Endothelial cell of umbilical vein (primary cell): Measurements from ENCODE around the gene KCNB1. TPM values are rescaled to one million over a fixed set of nuclear protein-coding genes. Genes with fewer than 3 reads are reported as not detected.

Experiments
- BruUV-seq: library from RNA; stranded (reverse); fragments of 400-500 nt; replicated peaks from 2 replicates; lab custom pipeline; 2021; lab: Mats Ljungman, UMichigan
- CTCF ChIA-PET: fragments of 300-600, 350-600 bp; sonication (Branson Sonifier 250); formaldehyde crosslinking; loops from one replicate; lab custom pipeline; 2021; ENCODE audit warnings: antibody characterized with exemption, inconsistent platforms; lab: Charles Lee
- POLR2A ChIA-PET: fragments of 300-600, 350-600 bp; sonication (Branson Sonifier 250); formaldehyde crosslinking; loops from one replicate; lab custom pipeline; 2021; ENCODE audit warnings: antibody characterized with exemption, inconsistent platforms; lab: Charles Lee
- DNase-seq: peaks from one replicate; pipeline ENCODE4 v3.0.0-alpha.2; 2011; ENCODE audit warnings: low read depth, low spot score
- FAIRE-seq: peaks from 2 replicates; lab custom pipeline; 2011; peaks lifted over from hg19 to GRCh38; lab: Jason Lieb, UNC
- H2AFZ ChIP-seq: 2 replicates; pipeline ENCODE4 v1.6.0; 2012; ENCODE audit warnings: low read depth, low read length, control low read depth, inconsistent platforms
- H3K27ac ChIP-seq: 2 replicates; pipeline ENCODE4 v1.5.1; 2011; ENCODE audit warnings: low read depth, mild to moderate bottlenecking, control low read depth, low read length, moderate library complexity; ENCODE audit not compliant: insufficient read depth
- H3K27me3 ChIP-seq, 2 experiments: 2 replicates each; pipeline versions ENCODE4 v1.6.0 to v1.6.1; 2011; ENCODE audit warnings: low read length in 2 of 2, mixed read lengths in 1 of 2; ENCODE audit not compliant: control insufficient read depth in 2 of 2, insufficient read depth in 2 of 2
- H3K36me3 ChIP-seq, 2 experiments: 2 replicates in 1 of 2; 3 replicates in 1 of 2; pipeline ENCODE4 v1.5.1; 2011; ENCODE audit warnings: low read length in 2 of 2, mild to moderate bottlenecking in 1 of 2, moderate library complexity in 1 of 2; ENCODE audit not compliant: control insufficient read depth in 2 of 2, insufficient read depth in 2 of 2; ENCODE audit errors: extremely low read depth in 1 of 2
- H3K4me1 ChIP-seq: 3 replicates; pipeline ENCODE4 v1.5.1; 2011; ENCODE audit warnings: mild to moderate bottlenecking, low read length; ENCODE audit not compliant: control insufficient read depth, insufficient read depth; ENCODE audit errors: extremely low read depth
- H3K4me2 ChIP-seq: 2 replicates; pipeline ENCODE4 v1.6.1; 2011; ENCODE audit warnings: low read length, control low read depth, mixed read lengths; ENCODE audit not compliant: insufficient read depth
- H3K4me3 ChIP-seq, 3 experiments: fragments of 200-600 bp in 1 of 3; sonication (generic), shearing (Covaris generic) in 1 of 3; replicated peaks in 1 of 3; 2 replicates each; pipeline ENCODE4 v1.5.1; 2011 to 2016; ENCODE audit warnings: control low read depth in 3 of 3, low read length in 3 of 3, mild to moderate bottlenecking in 2 of 3, inconsistent platforms in 1 of 3, low read depth in 1 of 3, moderate library complexity in 1 of 3; ENCODE audit not compliant: insufficient read depth in 1 of 3
- H3K79me2 ChIP-seq: 2 replicates; pipeline ENCODE4 v1.6.0; 2012; ENCODE audit warnings: low read length, inconsistent platforms; ENCODE audit not compliant: control insufficient read depth, insufficient read depth
- H3K9ac ChIP-seq: replicated peaks from 2 replicates; pipeline ENCODE3; 2011; ENCODE audit warnings: low read length, control low read depth; ENCODE audit not compliant: insufficient read depth; ENCODE audit errors: extremely low read depth
- H3K9me1 ChIP-seq: replicated peaks from 3 replicates; pipeline ENCODE4 v1.6.0; 2011; ENCODE audit warnings: mild to moderate bottlenecking, low read length; ENCODE audit not compliant: control insufficient read depth, insufficient read depth; ENCODE audit errors: extremely low read depth
- H3K9me3 ChIP-seq: replicated peaks from 2 replicates; pipeline ENCODE4 v1.5.1; 2012; ENCODE audit warnings: low read length, inconsistent platforms; ENCODE audit not compliant: control insufficient read depth, insufficient read depth
- H4K20me1 ChIP-seq: replicated peaks from 2 replicates; pipeline ENCODE3; 2011; ENCODE audit warnings: mild to moderate bottlenecking, low read length; ENCODE audit not compliant: control insufficient read depth, insufficient read depth; ENCODE audit errors: extremely low read depth
- EZH2 ChIP-seq: IDR thresholded peaks from 2 replicates; pipeline ENCODE4 v1.6.1; 2012; ENCODE audit warnings: borderline replicate concordance, low read depth, mild to moderate bottlenecking, moderate library complexity, low read length, inconsistent platforms; ENCODE audit not compliant: severe bottlenecking
- FOS ChIP-seq: IDR thresholded peaks from 2 replicates; pipeline ENCODE4 v1.6.1; 2011; ENCODE audit warnings: mild to moderate bottlenecking, low read length, moderate library complexity, borderline replicate concordance; ENCODE audit not compliant: insufficient read depth
- JUN ChIP-seq: IDR thresholded peaks from 2 replicates; pipeline ENCODE4 v1.6.1; 2011; ENCODE audit warnings: borderline replicate concordance, low read depth; ENCODE audit not compliant: insufficient read length, insufficient read depth
- MYC ChIP-seq: IDR thresholded peaks from one replicate; pipeline ENCODE4 v1.6.1; 2011; ENCODE audit warnings: mild to moderate bottlenecking, low read depth, low read length
- POLR2A ChIP-seq: IDR thresholded peaks from 2 replicates; pipeline ENCODE4 v1.6.1; 2012; ENCODE audit warnings: low read depth, mild to moderate bottlenecking, control low read depth, low read length
- POLR2AphosphoS5 ChIP-seq: IDR thresholded peaks from 2 replicates; pipeline ENCODE4 v1.6.1; 2012; ENCODE audit warnings: low read depth, mild to moderate bottlenecking, control low read depth, low read length, moderate library complexity; ENCODE audit not compliant: insufficient read depth
- dilution Hi-C: fragments of 300-500 bp; cut with MboI; formaldehyde crosslinking; loops from one replicate; pipeline ENCODE4 v1.15.0; 2019; ENCODE audit warnings: low sequenced_read_pairs; ENCODE audit not compliant: extremely low pct_ligation_motif_present
- intact Hi-C: fragments of 100-400 bp; cut with micrococcal nuclease; formaldehyde crosslinking; loops from one replicate; pipeline ENCODE4 v1.10.0; 2022
- polyA plus RNA-seq, 4 experiments: library from polyadenylated mRNA; depleted of rRNA in 3 of 4; stranded (reverse) in 3 of 4; unstranded in 1 of 4; fragments of >200 nt; gene quantifications; 2 replicates each; pipeline versions ENCODE4 v1.2.1 to v1.2.3, GENCODE V29; 2011 to 2012; ENCODE audit warnings: missing spikeins in 1 of 4
- total RNA-seq: library from RNA; stranded (reverse); gene quantifications from 2 replicates; pipeline ENCODE4 v1.2.3, GENCODE V29; 2021
- TF ChIP-seq, protein P1 (sequence below), 2 donors: IDR thresholded peaks; 1 replicate in 1 of 2; 2 replicates in 1 of 2; pipeline ENCODE4 v1.5.1; 2011; ENCODE audit warnings: low read length in 2 of 2, mild to moderate bottlenecking in 2 of 2, moderate library complexity in 2 of 2, control low read depth in 1 of 2, inconsistent platforms in 1 of 2, low read depth in 1 of 2; ENCODE audit not compliant: insufficient read depth in 1 of 2; ENCODE audit errors: extremely low read depth in 1 of 2

Gene KCNB1
- total and polyA plus RNA-seq, 2 donors (not counting 3 experiments of a cell fraction or from before 2014, with no cell fraction given): not detected

DNA sequence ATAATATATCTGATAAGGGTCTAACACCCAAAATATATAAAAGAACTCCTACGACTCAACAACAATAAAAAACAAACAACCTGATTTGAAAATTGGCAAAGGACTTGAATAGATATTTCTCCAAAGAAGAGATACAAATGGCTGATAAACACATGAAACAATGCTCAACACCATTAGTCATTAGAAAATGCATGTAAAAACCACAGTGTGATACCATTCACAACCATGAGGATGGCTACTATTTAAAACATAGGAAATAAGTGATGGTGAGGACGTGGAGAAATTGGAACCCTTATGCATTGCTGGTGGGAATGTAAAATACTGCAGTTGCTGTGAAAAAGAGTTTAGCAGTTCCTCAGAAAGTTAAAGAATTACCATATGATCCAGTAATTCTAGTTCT, 44.1 kb upstream of the KCNB1 start:
- Histone ChIP-seq H3K9me1 (no peaks in the 10 kb centered on the region), H3K36me3 (no peaks in the 10 kb centered on the region), H3K4me1 (no peaks in the 10 kb centered on the region), H4K20me1 (no peaks in the 10 kb centered on the region), H3K27me3 (peaks cover 0 to 4% of the 10 kb centered on the region in 2 experiments), H3K9ac (no peak overlapping the region), H3K4me3 (no peak overlapping the region), H3K79me2 (no peaks in the 10 kb centered on the region), H3K9me3 (no peaks in the 10 kb centered on the region), H3K4me2 (no peak overlapping the region), H3K27ac (no peak overlapping the region), H2AFZ (no peak overlapping the region)
- CTCF ChIA-PET: interaction anchor here (1.6 to 2.3 kb wide), 2 partner anchors 7 to 15 kb away, joined by 3 to 7 read pairs; no protein-coding TSS in a partner anchor
- POLR2A ChIA-PET: no interaction called here
- no peak for FAIRE-seq
- no peak for DNase-seq
- TF ChIP-seq FOS: no peak
- no peak for TF ChIP-seq POLR2A
- no peak for TF ChIP-seq MYC
- TF ChIP-seq, protein P1, sequence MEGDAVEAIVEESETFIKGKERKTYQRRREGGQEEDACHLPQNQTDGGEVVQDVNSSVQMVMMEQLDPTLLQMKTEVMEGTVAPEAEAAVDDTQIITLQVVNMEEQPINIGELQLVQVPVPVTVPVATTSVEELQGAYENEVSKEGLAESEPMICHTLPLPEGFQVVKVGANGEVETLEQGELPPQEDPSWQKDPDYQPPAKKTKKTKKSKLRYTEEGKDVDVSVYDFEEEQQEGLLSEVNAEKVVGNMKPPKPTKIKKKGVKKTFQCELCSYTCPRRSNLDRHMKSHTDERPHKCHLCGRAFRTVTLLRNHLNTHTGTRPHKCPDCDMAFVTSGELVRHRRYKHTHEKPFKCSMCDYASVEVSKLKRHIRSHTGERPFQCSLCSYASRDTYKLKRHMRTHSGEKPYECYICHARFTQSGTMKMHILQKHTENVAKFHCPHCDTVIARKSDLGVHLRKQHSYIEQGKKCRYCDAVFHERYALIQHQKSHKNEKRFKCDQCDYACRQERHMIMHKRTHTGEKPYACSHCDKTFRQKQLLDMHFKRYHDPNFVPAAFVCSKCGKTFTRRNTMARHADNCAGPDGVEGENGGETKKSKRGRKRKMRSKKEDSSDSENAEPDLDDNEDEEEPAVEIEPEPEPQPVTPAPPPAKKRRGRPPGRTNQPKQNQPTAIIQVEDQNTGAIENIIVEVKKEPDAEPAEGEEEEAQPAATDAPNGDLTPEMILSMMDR (IDR thresholded peaks at IDR 0.05; ENCODE audit: extremely low read depth in 1 of 2, insufficient read depth in 1 of 2, low read depth in 1 of 2, low read length in 2 of 2): no peak
- TF ChIP-seq POLR2AphosphoS5: no peak
- no peak for TF ChIP-seq EZH2
- no peak for TF ChIP-seq JUN
- intact Hi-C loops (no loop called here), dilution Hi-C loops (no loop called here)
- BruUV-seq: no TSS peak
